ENCODE measurements around the gene RGPD8. TPM values are rescaled to one million over a fixed set of nuclear protein-coding genes. Genes with fewer than 3 reads are reported as not detected.

The RGPD8 gene
- total RNA-seq, 1 experiment from 2014 or later: 8.1 TPM

- peaks cover 13% of the 10 kb centered on the region for H3K27me3 Mint-ChIP-seq (ENCODE audit: low read depth)
- Histone ChIP-seq H2AK5ac (ENCODE audit: insufficient read length, low read length) (no peak overlapping the region), H2AFZ (ENCODE audit: low read length) (no peak overlapping the region), H2BK5ac (ENCODE audit: insufficient read length, low read length) (no peak overlapping the region), H3K9ac (ENCODE audit: extremely low read depth, insufficient read length, low read length) (no peak overlapping the region), H2BK15ac (ENCODE audit: low read depth, low read length) (no peak overlapping the region), H3K18ac (ENCODE audit: insufficient read length, low read depth, low read length) (no peak overlapping the region), H3K79me2 (ENCODE audit: insufficient read depth, low read length) (no peaks in the 10 kb centered on the region), H3K23ac (ENCODE audit: insufficient read length, low read depth, low read length) (no peak overlapping the region), H3K27ac (ENCODE audit: insufficient read length, low read depth, low read length) (no peak overlapping the region), H4K5ac (ENCODE audit: insufficient read length, low read depth, low read length) (no peak overlapping the region), H3K9me3 (ENCODE audit: control insufficient read depth, low read depth, low read length) (no peaks in the 10 kb centered on the region), H3K4ac (ENCODE audit: low read depth, low read length) (no peak overlapping the region), H3K23me2 (ENCODE audit: insufficient read length, low read depth, low read length, poor library complexity, severe bottlenecking) (peaks cover 9% of the 10 kb centered on the region), H3K27me3 (ENCODE audit: insufficient read depth, low read length) (no peaks in the 10 kb centered on the region), H2BK12ac (ENCODE audit: insufficient read length, low read depth, low read length) (no peak overlapping the region), H2BK120ac (ENCODE audit: low read depth, low read length, poor library complexity, severe bottlenecking) (no peak overlapping the region), H3K56ac (ENCODE audit: insufficient read length, low read depth, low read length) (no peak overlapping the region), H4K91ac (ENCODE audit: insufficient read length, low read depth, low read length) (no peak overlapping the region), H3K14ac (ENCODE audit: insufficient read depth, low read length) (no peak overlapping the region), H3T11ph (ENCODE audit: low read length) (no peak overlapping the region), H4K20me1 (ENCODE audit: control insufficient read depth, insufficient read depth, insufficient read length) (no peaks in the 10 kb centered on the region), H3K4me2 (ENCODE audit: insufficient read depth, insufficient read length, low read length) (no peak overlapping the region), H3K4me1 (ENCODE audit: insufficient read depth, low read length) (no peaks in the 10 kb centered on the region), H3K79me1 (ENCODE audit: insufficient read depth, low read depth, low read length, poor library complexity, severe bottlenecking) (no peaks in the 10 kb centered on the region), H4K8ac (replicated peaks; ENCODE audit: insufficient read length, low read depth, low read length) (no peak overlapping the region), H2BK20ac (ENCODE audit: low read depth, low read length, poor library complexity, severe bottlenecking) (no peak overlapping the region)
- H3K9me3 Mint-ChIP-seq: no peaks in the 10 kb centered on the region
- no peaks in the 10 kb centered on the region; a peak in 1 of 7 replicates for H3K36me3 Mint-ChIP-seq (ENCODE audit: insufficient read depth in 1 of 3, low read depth in 3 of 3)
- no CpG with 5 or more reads among the region's 7 CpGs for WGBS (ENCODE audit: extremely low coverage, insufficient read length, low lambda C conversion rate)
- TF ChIP-seq CTCF (conservative IDR thresholded peaks at IDR 0.05): no peak
- H3K4me1 Mint-ChIP-seq: peaks cover 8% of the 10 kb centered on the region in 2 experiments
- H3K27ac Mint-ChIP-seq: no peak overlapping the region
- no peak overlapping the region for H3K4me3 Mint-ChIP-seq
- no peak for DNase-seq
Measured at GRCh38 chr2:112476434-112476833, 43.0 kb upstream of the RGPD8 start.

Data from H9 (cell line).